AG09309 (cell line): Measurements from ENCODE around the gene TOX2.
A peak's percentile ranks its signal among the peaks of the same experiment; 100 is the strongest.

Experiments used
- DNase-seq: peaks from one replicate; pipeline ENCODE4 v3.0.0-alpha.2; 2010; ENCODE audit warnings: low read depth
- H3K4me3 ChIP-seq: 2 replicates; pipeline ENCODE4 v1.5.1; 2011; ENCODE audit warnings: mild to moderate bottlenecking, low read depth, low read length, moderate library complexity; ENCODE audit not compliant: control insufficient read depth
- CTCF ChIP-seq: IDR thresholded peaks from 2 replicates; pipeline ENCODE4 v1.5.1; 2011; ENCODE audit warnings: mild to moderate bottlenecking, low read depth, low read length, inconsistent platforms; ENCODE audit not compliant: insufficient read depth, control insufficient read depth; ENCODE audit errors: missing control alignments

Gene TOX2

GRCh38 chr20:43915211-43916072 is 790 bp downstream of the TOX2 start:
- no peak for DNase-seq
- no peak for TF ChIP-seq CTCF
- peak overlapping the region; percentile 61 for H3K4me3 ChIP-seq

GRCh38 chr20:43916073-43916880 is 1.6 kb downstream of the TOX2 start:
- DNase-seq: no peak
- peak overlapping the region; percentile 61 for H3K4me3 ChIP-seq
- no peak for TF ChIP-seq CTCF

DNA sequence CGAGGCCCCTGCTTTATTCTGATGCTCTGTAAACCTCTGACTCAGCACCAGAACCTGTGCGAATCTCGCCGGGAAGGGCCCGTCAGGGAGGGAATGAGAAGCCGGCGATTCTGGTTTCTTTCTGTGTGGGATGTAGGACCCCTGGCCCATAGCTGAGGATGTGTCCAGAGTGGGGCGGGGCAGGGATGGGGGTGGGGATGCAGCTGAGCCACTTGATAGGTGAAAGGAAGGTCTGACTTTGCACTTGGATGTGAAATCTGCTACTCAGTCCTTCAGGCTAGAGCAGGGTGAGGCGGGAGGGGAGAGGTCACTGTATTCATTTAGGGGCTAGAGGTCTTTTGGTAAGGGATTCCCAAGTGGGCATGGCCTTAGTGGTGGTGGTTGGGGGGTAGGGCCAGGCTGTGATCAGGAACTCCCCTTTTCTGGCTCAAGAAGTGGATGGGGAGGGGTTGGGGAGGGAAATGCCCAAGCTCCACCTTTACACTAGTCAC is 2.3 kb downstream of the TOX2 start:
- DNase-seq: no peak
- peak overlapping the region; percentile 61 for H3K4me3 ChIP-seq

GRCh38 chr20:43917380-43917779 is 2.7 kb downstream of the TOX2 start:
- no peak overlapping the region for H3K4me3 ChIP-seq
- DNase-seq: no peak
- TF ChIP-seq CTCF: no peak

More for the DNA sequence above, 2.3 kb downstream of the TOX2 start:
- TF ChIP-seq CTCF: no peak

DNA sequence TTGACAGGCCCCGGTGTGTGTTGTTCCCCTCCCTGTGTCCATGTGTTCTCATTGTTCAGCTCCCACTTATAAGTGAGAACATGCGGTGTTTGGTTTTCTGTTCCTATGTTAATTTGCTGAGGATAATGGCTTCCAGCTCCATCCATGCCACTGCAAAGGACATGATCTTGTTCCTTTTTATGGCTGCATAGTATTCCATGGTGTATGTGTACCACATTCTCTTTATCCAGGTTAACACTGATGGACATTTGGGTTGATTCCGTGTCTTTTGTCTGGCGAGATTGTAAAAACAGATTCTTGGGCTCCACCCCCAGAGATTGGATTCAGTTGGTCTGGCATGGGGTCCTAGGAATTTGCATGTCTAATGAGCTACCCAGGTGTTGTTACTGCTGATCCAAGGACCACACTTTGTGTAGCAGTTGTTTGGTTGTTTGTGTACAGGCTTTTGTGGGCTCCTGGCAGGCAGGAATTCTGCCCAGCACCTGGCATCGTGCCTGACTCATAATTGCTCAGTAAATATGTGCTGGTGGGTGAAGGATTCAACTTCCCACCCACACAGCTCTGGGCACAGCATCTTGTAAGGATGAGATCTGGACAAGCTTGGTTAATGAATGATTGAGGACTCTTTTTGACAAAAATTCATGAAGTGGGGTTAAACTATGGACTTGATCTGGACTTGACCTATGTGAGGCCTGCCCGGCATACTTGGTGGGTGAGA is 5.2 kb downstream of the TOX2 start:
- H3K4me3 ChIP-seq: no peak overlapping the region
- no peak for DNase-seq
- TF ChIP-seq CTCF: no peak

- TF ChIP-seq CTCF: no peak
- no peak overlapping the region for H3K4me3 ChIP-seq
- DNase-seq: no peak
Observed at GRCh38 chr20:43920797-43921196, 6.1 kb downstream of the TOX2 start.
